ENCODE measurements around the gene TBCC.

Gene TBCC, protein sequence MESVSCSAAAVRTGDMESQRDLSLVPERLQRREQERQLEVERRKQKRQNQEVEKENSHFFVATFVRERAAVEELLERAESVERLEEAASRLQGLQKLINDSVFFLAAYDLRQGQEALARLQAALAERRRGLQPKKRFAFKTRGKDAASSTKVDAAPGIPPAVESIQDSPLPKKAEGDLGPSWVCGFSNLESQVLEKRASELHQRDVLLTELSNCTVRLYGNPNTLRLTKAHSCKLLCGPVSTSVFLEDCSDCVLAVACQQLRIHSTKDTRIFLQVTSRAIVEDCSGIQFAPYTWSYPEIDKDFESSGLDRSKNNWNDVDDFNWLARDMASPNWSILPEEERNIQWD

DNA sequence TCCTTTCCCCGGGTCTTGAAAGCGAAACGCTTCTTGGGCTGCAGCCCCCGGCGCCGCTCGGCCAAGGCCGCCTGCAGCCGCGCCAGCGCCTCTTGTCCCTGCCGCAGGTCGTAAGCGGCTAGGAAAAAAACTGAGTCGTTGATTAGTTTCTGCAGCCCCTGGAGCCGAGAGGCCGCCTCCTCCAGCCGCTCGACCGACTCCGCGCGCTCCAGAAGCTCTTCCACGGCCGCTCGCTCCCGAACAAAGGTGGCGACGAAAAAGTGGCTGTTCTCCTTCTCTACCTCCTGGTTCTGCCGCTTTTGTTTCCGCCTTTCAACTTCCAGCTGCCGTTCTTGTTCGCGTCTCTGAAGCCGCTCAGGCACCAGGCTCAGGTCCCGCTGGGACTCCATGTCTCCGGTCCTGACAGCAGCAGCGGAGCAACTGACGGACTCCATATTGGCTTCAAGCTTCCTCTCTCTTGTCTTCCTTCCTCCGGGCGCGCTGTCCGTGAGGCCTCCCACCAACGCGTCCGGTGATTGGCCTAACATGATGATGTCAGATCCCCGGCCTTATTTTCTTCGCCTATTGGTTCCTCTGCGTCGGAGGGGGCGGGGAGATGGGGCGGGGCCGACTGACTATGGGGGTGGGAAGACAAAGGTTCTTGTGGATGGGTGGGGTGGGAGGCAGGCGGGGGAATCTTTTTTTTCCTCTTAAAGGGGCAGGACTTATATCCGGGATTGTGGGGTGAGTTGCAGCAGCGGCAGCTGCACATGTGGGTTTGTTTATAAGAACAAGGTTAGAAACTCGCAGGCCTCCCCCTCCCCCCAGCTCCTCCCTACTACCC is at the start of gene TBCC:
Gene TBCC, minus strand, starts transcription at position 464 of the 823 bp plus-strand sequence. Its CDS starts 30 bp downstream, at position 434.
- H3K27ac ChIP-seq, result peak within 1 kb of the TSS; percentile 92
- no peak for TF ChIP-seq ZFX (IDR thresholded peaks at IDR 0.05; ENCODE audit: borderline replicate concordance)
- TF ChIP-seq, protein P1, sequence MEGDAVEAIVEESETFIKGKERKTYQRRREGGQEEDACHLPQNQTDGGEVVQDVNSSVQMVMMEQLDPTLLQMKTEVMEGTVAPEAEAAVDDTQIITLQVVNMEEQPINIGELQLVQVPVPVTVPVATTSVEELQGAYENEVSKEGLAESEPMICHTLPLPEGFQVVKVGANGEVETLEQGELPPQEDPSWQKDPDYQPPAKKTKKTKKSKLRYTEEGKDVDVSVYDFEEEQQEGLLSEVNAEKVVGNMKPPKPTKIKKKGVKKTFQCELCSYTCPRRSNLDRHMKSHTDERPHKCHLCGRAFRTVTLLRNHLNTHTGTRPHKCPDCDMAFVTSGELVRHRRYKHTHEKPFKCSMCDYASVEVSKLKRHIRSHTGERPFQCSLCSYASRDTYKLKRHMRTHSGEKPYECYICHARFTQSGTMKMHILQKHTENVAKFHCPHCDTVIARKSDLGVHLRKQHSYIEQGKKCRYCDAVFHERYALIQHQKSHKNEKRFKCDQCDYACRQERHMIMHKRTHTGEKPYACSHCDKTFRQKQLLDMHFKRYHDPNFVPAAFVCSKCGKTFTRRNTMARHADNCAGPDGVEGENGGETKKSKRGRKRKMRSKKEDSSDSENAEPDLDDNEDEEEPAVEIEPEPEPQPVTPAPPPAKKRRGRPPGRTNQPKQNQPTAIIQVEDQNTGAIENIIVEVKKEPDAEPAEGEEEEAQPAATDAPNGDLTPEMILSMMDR (IDR thresholded peaks at IDR 0.05), result no peak

DNA sequence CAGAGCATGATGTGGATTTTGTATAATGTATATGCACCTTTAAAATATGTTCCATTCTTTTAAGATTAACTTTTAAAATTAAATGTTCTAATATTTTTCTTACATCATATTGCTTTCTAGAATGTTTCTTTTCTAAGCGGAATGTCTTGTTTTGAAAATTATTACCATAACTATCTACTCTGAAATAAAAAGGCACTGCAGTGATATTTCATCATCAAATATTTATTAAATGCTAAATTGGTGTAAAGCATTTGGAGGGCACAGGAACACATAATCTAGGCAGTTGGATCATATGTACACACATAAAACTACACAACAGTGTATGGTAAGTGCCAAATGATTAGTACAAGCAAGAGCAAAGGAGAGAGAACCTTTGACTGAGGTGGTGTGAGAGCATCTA is 49.7 kb upstream of the TBCC start:
- no peak for TF ChIP-seq ZFX (IDR thresholded peaks at IDR 0.05; ENCODE audit: borderline replicate concordance)
- TF ChIP-seq, protein P1 (IDR thresholded peaks at IDR 0.05), result no peak
- H3K27ac ChIP-seq, result no peak overlapping the region

DNA sequence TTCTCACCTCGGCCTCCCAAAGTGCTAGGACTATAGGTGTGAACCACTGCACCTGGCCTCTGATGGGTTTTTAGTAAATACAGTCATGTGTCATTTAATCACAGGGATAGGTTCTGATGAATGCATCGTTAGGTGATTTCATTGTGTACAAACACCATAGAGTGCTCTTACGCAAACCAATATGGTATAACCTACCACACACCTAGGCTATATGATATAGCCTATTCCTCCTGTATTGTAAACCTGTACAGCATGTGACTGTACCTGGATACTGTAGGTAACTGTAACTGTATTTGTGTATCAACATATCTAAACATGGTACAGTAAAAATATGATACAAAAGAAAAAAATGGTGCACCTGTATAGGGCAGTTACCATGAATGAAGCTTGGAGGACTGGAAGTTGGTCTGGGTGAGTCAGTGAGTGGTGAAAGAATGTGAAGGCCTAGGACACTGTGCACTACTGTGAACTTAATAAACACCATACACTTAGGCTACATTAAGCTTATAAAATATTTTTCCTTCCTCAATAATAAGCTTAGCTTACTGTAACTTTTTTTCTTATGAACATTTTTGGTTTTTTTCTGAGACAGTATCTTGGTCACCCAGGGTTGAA is 45.9 kb upstream of the TBCC start:
- no peak for TF ChIP-seq ZFX (IDR thresholded peaks at IDR 0.05; ENCODE audit: borderline replicate concordance)
- TF ChIP-seq, protein P1 (IDR thresholded peaks at IDR 0.05), result no peak
- H3K27ac ChIP-seq, result peak overlapping the region; percentile 13; the same call in 1 of the 2 replicates

DNA sequence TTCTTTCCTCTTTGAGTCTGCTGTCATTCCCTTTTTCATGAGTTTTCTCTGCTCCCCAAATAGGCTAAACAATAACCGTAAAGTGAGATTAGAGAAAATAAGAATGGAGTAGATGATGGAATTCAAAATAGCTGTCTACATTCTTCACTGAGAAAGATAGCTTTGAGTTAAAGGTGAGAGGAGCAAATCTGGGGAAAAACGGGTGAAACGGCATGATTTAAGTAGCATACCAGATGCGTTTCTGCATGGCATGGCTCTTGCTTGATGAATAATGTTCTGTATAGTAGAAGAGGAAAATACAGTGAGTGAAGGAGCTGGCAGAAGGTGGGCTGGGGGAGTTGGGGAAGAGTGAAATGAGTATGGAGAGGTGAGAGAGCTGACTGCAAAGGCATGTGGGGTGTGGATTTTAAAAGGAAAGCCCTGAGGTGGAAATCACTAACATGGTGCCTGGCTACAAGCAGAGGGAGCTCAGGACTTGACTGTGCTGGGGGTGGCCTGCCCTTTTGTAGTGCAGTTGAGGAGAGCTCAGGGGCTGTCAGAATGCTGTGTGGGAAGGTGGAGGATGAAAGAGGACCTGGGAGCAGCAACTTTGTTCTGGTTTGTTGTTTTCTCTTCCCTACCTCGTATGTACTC is 44.8 kb upstream of the TBCC start:
- TF ChIP-seq, protein P1 (IDR thresholded peaks at IDR 0.05), result no peak
- TF ChIP-seq ZFX (IDR thresholded peaks at IDR 0.05; ENCODE audit: borderline replicate concordance), result no peak
- H3K27ac ChIP-seq, result peak overlapping the region; percentile 36; the same call in 1 of the 2 replicates

DNA sequence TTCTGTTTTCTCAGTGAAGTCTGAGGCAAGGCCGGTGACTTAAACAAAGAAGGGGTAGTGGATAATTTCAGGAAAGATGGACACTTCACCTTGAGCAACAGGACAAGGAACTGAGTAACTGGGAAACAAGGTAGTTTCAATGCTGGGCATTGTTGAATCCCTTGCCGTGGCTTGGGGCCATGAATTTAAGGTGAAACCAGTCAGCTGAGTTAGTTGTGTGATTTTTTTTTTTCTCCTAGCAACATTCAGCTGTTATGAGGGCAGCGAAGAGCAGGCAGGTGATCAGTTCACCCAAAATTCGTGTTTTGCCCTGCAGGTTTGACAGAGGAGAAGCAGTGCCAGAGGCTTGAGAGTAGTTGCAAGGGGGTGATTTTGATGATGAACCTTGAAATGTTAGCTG is 42.8 kb upstream of the TBCC start:
- peak overlapping the region; percentile 36; the same call in 1 of the 2 replicates for H3K27ac ChIP-seq
- TF ChIP-seq, protein P1 (IDR thresholded peaks at IDR 0.05), result no peak
- no peak for TF ChIP-seq ZFX (IDR thresholded peaks at IDR 0.05; ENCODE audit: borderline replicate concordance)

DNA sequence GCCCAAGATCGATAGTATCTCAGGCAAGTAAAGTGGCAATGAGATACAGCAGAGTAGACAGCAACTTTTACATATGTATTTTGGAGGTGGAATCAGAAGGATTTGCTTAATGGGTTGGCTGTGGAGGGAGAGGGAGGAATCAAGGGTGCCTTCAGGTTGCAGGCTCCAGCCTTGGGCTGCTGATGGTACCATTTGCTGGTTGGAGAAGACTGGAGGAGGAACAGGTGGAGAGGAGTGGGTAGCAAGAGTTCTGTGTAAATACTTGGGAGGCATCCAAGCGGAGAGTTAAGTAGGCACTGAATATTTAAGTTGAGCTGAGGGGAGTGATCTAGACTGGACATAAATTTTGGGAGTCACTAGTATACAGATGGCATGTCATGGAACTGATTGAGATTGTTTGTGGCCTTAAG is 41.2 kb upstream of the TBCC start:
- 0 out of 2 replicates have a peak overlapping the region, but pooled peaks have one; percentile 9 for H3K27ac ChIP-seq
- TF ChIP-seq, protein P1 (IDR thresholded peaks at IDR 0.05), result no peak
- no peak for TF ChIP-seq ZFX (IDR thresholded peaks at IDR 0.05; ENCODE audit: borderline replicate concordance)

Measured in 22Rv1 (cell line).